K562 (cell line): ENCODE data around the gene EVA1B. TPM values are rescaled to one million over a fixed set of nuclear protein-coding genes. Genes with fewer than 3 reads are reported as not detected.

Experiments used
- ATAC-seq: fragments of 200-7000 bp; cut with Tn5 transposase; 3 replicates; pipeline ENCODE4 v1.9.1; 2020; ENCODE audit warnings: moderate library complexity
- BruUV-seq: library from RNA; stranded (reverse); fragments of 400-500 nt; replicated peaks from 2 replicates; lab custom pipeline; 2021; lab: Mats Ljungman, UMichigan
- CTCF ChIA-PET: fragments of 300-600 bp; formaldehyde crosslinking; extraction: SDS; loops from one replicate; lab custom pipeline; 2021; ENCODE audit warnings: low intra/inter-chr PET ratio; lab: Yijun Ruan, JAX
- POLR2A ChIA-PET: fragments of 300-600, 350-650 bp; sonication (Branson Sonifier 250); formaldehyde crosslinking; extraction: SDS; loops from one replicate; lab custom pipeline; 2021; ENCODE audit warnings: antibody characterized with exemption, inconsistent platforms; lab: Yijun Ruan, JAX
- DNase-seq, 4 experiments: peaks; one replicate each; pipeline versions ENCODE4 v3.0.0 to v3.0.0-alpha.2; 2011 to 2018; ENCODE audit warnings: low spot score in 3 of 4, mixed read lengths in 3 of 4; ENCODE audit errors: extremely low read depth in 1 of 4
- FAIRE-seq: peaks from 2 replicates; lab custom pipeline; 2011; peaks lifted over from hg19 to GRCh38; lab: Jason Lieb, UNC
- H2AFZ ChIP-seq: 2 replicates; pipeline ENCODE4 v1.6.0; 2011; ENCODE audit warnings: low read depth, low read length, control low read depth, inconsistent platforms
- H3K27ac ChIP-seq: fragments of 200-600 bp; 3 replicates; pipeline ENCODE4 v1.8.0; 2011; ENCODE audit warnings: low read depth, mild to moderate bottlenecking, control low read depth, inconsistent platforms, low read length, moderate library complexity, mixed read lengths; ENCODE audit errors: extremely low read depth
- H3K27me3 ChIP-seq, 2 experiments: fragments of 300-600 bp in 1 of 2; 2 replicates in 1 of 2; 3 replicates in 1 of 2; pipeline versions ENCODE4 v1.6.0 to v1.8.0; 2011; ENCODE audit warnings: inconsistent platforms in 2 of 2, low read length in 2 of 2, mild to moderate bottlenecking in 1 of 2, mixed read lengths in 1 of 2, moderate library complexity in 1 of 2; ENCODE audit not compliant: control insufficient read depth in 2 of 2, insufficient read depth in 2 of 2
- H3K36me3 ChIP-seq: fragments of 300-600 bp; 3 replicates; pipeline ENCODE4 v1.8.0; 2011; ENCODE audit warnings: mild to moderate bottlenecking, low read length, inconsistent platforms; ENCODE audit not compliant: control insufficient read depth, insufficient read depth
- H3K4me1 ChIP-seq, 2 experiments: fragments of 200-600 bp in 1 of 2; replicated peaks in 1 of 2; 2 replicates in 1 of 2; 3 replicates in 1 of 2; pipeline versions ENCODE4 v1.5.1 to v1.8.0; 2011; ENCODE audit warnings: inconsistent platforms in 2 of 2, low read length in 2 of 2, mild to moderate bottlenecking in 1 of 2, mixed read lengths in 1 of 2, moderate library complexity in 1 of 2; ENCODE audit not compliant: control insufficient read depth in 2 of 2, insufficient read depth in 2 of 2
- H3K4me2 ChIP-seq: 2 replicates; pipeline ENCODE4 v1.6.1; 2011; ENCODE audit warnings: low read length, control low read depth, inconsistent platforms, mixed read lengths; ENCODE audit not compliant: insufficient read depth
- H3K4me3 ChIP-seq: fragments of 200-600 bp; sonication (generic), shearing (Covaris generic); 2 replicates; pipeline ENCODE4 v1.5.1; 2016; ENCODE audit warnings: control low read depth, inconsistent platforms
- H3K79me2 ChIP-seq: fragments of 200-600 bp; 3 replicates; pipeline ENCODE4 v1.8.0; 2011; ENCODE audit warnings: low read length, inconsistent platforms; ENCODE audit not compliant: control insufficient read depth, insufficient read depth
- H3K9ac ChIP-seq, 2 experiments: 2 replicates each; pipeline versions ENCODE4 v1.6.0 to v1.6.1; 2011; ENCODE audit warnings: low read depth in 2 of 2, low read length in 2 of 2, control low read depth in 1 of 2, inconsistent platforms in 1 of 2, mild to moderate bottlenecking in 1 of 2, mixed read lengths in 1 of 2; ENCODE audit not compliant: insufficient read depth in 1 of 2
- H3K9me1 ChIP-seq: one replicate; pipeline ENCODE4 v1.6.0; 2011; ENCODE audit warnings: inconsistent platforms, mild to moderate bottlenecking, low read length, moderate library complexity; ENCODE audit not compliant: control insufficient read depth, insufficient read depth
- H3K9me3 ChIP-seq: replicated peaks from 2 replicates; pipeline ENCODE4 v1.5.1; 2011; ENCODE audit warnings: low read depth, low read length, inconsistent platforms; ENCODE audit not compliant: control insufficient read depth, insufficient read depth
- H4K20me1 ChIP-seq: replicated peaks from 2 replicates; pipeline ENCODE4 v1.6.1; 2011; ENCODE audit warnings: low read length, inconsistent platforms, mixed read lengths; ENCODE audit not compliant: control insufficient read depth, insufficient read depth
- MAZ ChIP-seq, 2 experiments: fragments of 450-650 bp in 1 of 2; sonication (generic) in 1 of 2; formaldehyde crosslinking; IDR thresholded peaks in 1 of 2; conservative IDR thresholded peaks in 1 of 2; 2 replicates each; pipeline versions ENCODE4 v1.4.0 to v1.5.0; 2020; ENCODE audit warnings: mild to moderate bottlenecking in 1 of 2, missing genetic modification reagents in 1 of 2
- NFIC ChIP-seq: fragments of 450-650 bp; IDR thresholded peaks from 2 replicates; pipeline ENCODE4 v1.6.1; 2017; ENCODE audit warnings: mild to moderate bottlenecking, inconsistent platforms
- ZBTB33 ChIP-seq: sonication (generic); formaldehyde crosslinking; IDR thresholded peaks from 2 replicates; pipeline ENCODE4 v1.8.1; 2023; ENCODE audit warnings: mild to moderate bottlenecking, missing genetic modification reagents
- ZBTB7A ChIP-seq: IDR thresholded peaks from 2 replicates; pipeline ENCODE4 v1.6.1; 2011; ENCODE audit warnings: low read depth, mild to moderate bottlenecking, low read length, moderate library complexity, borderline replicate concordance; ENCODE audit not compliant: control insufficient read depth
- ZNF609 ChIP-seq: sonication (generic); formaldehyde crosslinking; IDR thresholded peaks from 2 replicates; pipeline ENCODE4 v1.8.1; 2023; ENCODE audit warnings: missing genetic modification reagents, mild to moderate bottlenecking, borderline replicate concordance
- WGBS: fragments of 100-300 bp; shearing (Covaris generic); methylation state at CpG from one replicate; pipeline ENCODE4 v1.1.6; 2016; ENCODE audit warnings: low coverage, mixed read lengths; ENCODE audit not compliant: insufficient coverage; ENCODE audit errors: missing lambda C conversion rate; 5-methylcytosine and 5-hydroxymethylcytosine counted together
- in situ Hi-C: fragments of 300-500 bp; cut with MboI; formaldehyde crosslinking; loops from 4 replicates; pipeline ENCODE4 v1.15.0; 2018; ENCODE audit warnings: inconsistent platforms, mixed read lengths
- intact Hi-C: fragments of 100-400 bp; cut with micrococcal nuclease; formaldehyde crosslinking; loops from 2 replicates; pipeline ENCODE4 v1.14.2; 2022
- polyA plus RNA-seq, 8 experiments: library from polyadenylated mRNA; depleted of rRNA in 4 of 8; stranded (reverse) in 5 of 8; unstranded in 3 of 8; fragments of >200 nt; fragmentation: Nextera tagmentation in 2 of 8; fragmentation: Illumina TruSeq in 1 of 8; extraction: Ambion mirVana in 2 of 8; extraction: Trizol in 1 of 8; gene quantifications; 2 replicates each; pipeline versions ENCODE4 v1.2.1 to v1.2.3, GENCODE V29; 2011 to 2014; ENCODE audit warnings: inconsistent platforms in 1 of 8, missing spikeins in 1 of 8
- total RNA-seq, 7 experiments: library from RNA; depleted of rRNA in 6 of 7; stranded (reverse); fragments of >200 nt in 6 of 7; fragmentation: Illumina TruSeq in 2 of 7; extraction: Trizol in 2 of 7; gene quantifications; 2 replicates each; pipeline versions ENCODE4 v1.2.1 to v1.2.3, GENCODE V29; 2011 to 2021; ENCODE audit warnings: low replicate concordance in 1 of 7

Gene EVA1B
- total and polyA plus RNA-seq, 9 of the 15 experiments (the other 6 are each of a cell fraction or from before 2014, with no cell fraction given), result 0.08 to 65.7 (median 2.4) TPM

- Histone ChIP-seq H3K4me3 (no peak overlapping the region), H4K20me1 (no peaks in the 10 kb centered on the region), H3K9me3 (no peaks in the 10 kb centered on the region), H3K9ac (peak overlapping the region in 1 of 2 experiments; percentile 23; a peak in 1 of 4 replicates), H3K36me3 (peaks cover 4% of the 10 kb centered on the region; the same call in 1 of the 3 replicates), H3K4me1 (peaks cover 31 to 53% of the 10 kb centered on the region in 2 experiments), H3K27me3 (no peaks in the 10 kb centered on the region), H3K27ac (no peak overlapping the region), H3K4me2 (no peak overlapping the region), H3K79me2 (peaks cover 14% of the 10 kb centered on the region; the same call in 2 of the 3 replicates), H3K9me1 (no peaks in the 10 kb centered on the region), H2AFZ (no peak overlapping the region)
- TF ChIP-seq NFIC (peak; percentile 94), MAZ (CRISPR knock-in tag; conservative IDR thresholded peaks at IDR 0.05 in 1 of 2, IDR thresholded peaks at IDR 0.05 in 1 of 2) (no peak; a peak in 1 of 4 replicates)
- FAIRE-seq, result no peak
- ChIA-PET POLR2A (interaction anchor here (0.6 to 1.3 kb wide), 4 partner anchors 18 to 102 kb away, joined by 3 to 4 read pairs (median 4); no protein-coding TSS in a partner anchor), CTCF (no interaction called here)
- DNase-seq, result peak in 3 of 4 experiments; percentile 43 to 54 (median 54)
- in situ Hi-C loops, result no loop called here
- no TSS peak for BruUV-seq
- 49% methylated on average over 6 of the region's 6 CpGs for whole genome bisulfite sequencing
- intact Hi-C loops, result loop anchor here (10.0 kb wide), 1 partner anchor 442 kb away; the partner anchor contains the start of gene AGO1
- ATAC-seq, result no peak
Measured at GRCh38 chr1:36326499-36326898, 3.1 kb upstream of the EVA1B start.

GRCh38 chr1:36324353-36324703, 883 bp upstream of the EVA1B start:
- no peak for ATAC-seq
- no peak for FAIRE-seq
- Histone ChIP-seq H2AFZ (no peak overlapping the region; the same call in 1 of the 2 replicates), H3K9me1 (no peaks in the 10 kb centered on the region), H3K27ac (no peak overlapping the region), H3K27me3 (no peaks in the 10 kb centered on the region), H3K4me2 (peak overlapping the region; percentile 4; the same call in 1 of the 2 replicates), H3K4me1 (peaks cover 45 to 71% of the 10 kb centered on the region in 2 experiments), H4K20me1 (no peaks in the 10 kb centered on the region), H3K36me3 (peaks cover 4% of the 10 kb centered on the region; the same call in 1 of the 3 replicates), H3K9me3 (no peaks in the 10 kb centered on the region), H3K79me2 (peaks cover 18% of the 10 kb centered on the region; the same call in 2 of the 3 replicates), H3K9ac (peak overlapping the region in 1 of 2 experiments; percentile 86; a peak in 2 of 4 replicates), H3K4me3 (0 out of 2 replicates have a peak overlapping the region, but pooled peaks have one; percentile 61)
- ChIA-PET CTCF (no interaction called here), POLR2A (interaction anchor here (0.6 to 1.9 kb wide), 6 partner anchors 10 to 1372 kb away, joined by 3 to 9 read pairs (median 4); no protein-coding TSS in a partner anchor)
- intact Hi-C loops, result loop anchor here (5.0 to 10.0 kb wide), 2 partner anchors 63 to 440 kb away; partner anchors contain the start of genes AGO1 and STK40
- no peak for DNase-seq
- 38% methylated on average over 8 of the region's 9 CpGs for WGBS
- no TSS peak for BruUV-seq
- in situ Hi-C loops, result no loop called here
- TF ChIP-seq ZBTB7A (peak; percentile 86), ZBTB33 (CRISPR knock-in tag) (peak; percentile 81; the same call in 1 of the 2 replicates), ZNF609 (no peak)
